Endothelial cell of umbilical vein (primary cell): ENCODE results near the gene STAB1. TPM values are rescaled to one million over a fixed set of nuclear protein-coding genes. Genes with fewer than 3 reads are reported as not detected.

ENCODE experiments used
- BruUV-seq: library from RNA; stranded (reverse); fragments of 400-500 nt; replicated peaks from 2 replicates; lab custom pipeline; 2021; lab: Mats Ljungman, UMichigan
- CTCF ChIA-PET: fragments of 300-600, 350-600 bp; sonication (Branson Sonifier 250); formaldehyde crosslinking; loops from one replicate; lab custom pipeline; 2021; ENCODE audit warnings: antibody characterized with exemption, inconsistent platforms; lab: Charles Lee
- POLR2A ChIA-PET: fragments of 300-600, 350-600 bp; sonication (Branson Sonifier 250); formaldehyde crosslinking; loops from one replicate; lab custom pipeline; 2021; ENCODE audit warnings: antibody characterized with exemption, inconsistent platforms; lab: Charles Lee
- DNase-seq: peaks from one replicate; pipeline ENCODE4 v3.0.0-alpha.2; 2011; ENCODE audit warnings: low read depth, low spot score
- FAIRE-seq: peaks from 2 replicates; lab custom pipeline; 2011; peaks lifted over from hg19 to GRCh38; lab: Jason Lieb, UNC
- H2AFZ ChIP-seq: 2 replicates; pipeline ENCODE4 v1.6.0; 2012; ENCODE audit warnings: low read depth, low read length, control low read depth, inconsistent platforms
- H3K27ac ChIP-seq: 2 replicates; pipeline ENCODE4 v1.5.1; 2011; ENCODE audit warnings: low read depth, mild to moderate bottlenecking, control low read depth, low read length, moderate library complexity; ENCODE audit not compliant: insufficient read depth
- H3K27me3 ChIP-seq, 2 experiments: 2 replicates each; pipeline versions ENCODE4 v1.6.0 to v1.6.1; 2011; ENCODE audit warnings: low read length in 2 of 2, mixed read lengths in 1 of 2; ENCODE audit not compliant: control insufficient read depth in 2 of 2, insufficient read depth in 2 of 2
- H3K36me3 ChIP-seq, 2 experiments: 2 replicates in 1 of 2; 3 replicates in 1 of 2; pipeline ENCODE4 v1.5.1; 2011; ENCODE audit warnings: low read length in 2 of 2, mild to moderate bottlenecking in 1 of 2, moderate library complexity in 1 of 2; ENCODE audit not compliant: control insufficient read depth in 2 of 2, insufficient read depth in 2 of 2; ENCODE audit errors: extremely low read depth in 1 of 2
- H3K4me1 ChIP-seq: 3 replicates; pipeline ENCODE4 v1.5.1; 2011; ENCODE audit warnings: mild to moderate bottlenecking, low read length; ENCODE audit not compliant: control insufficient read depth, insufficient read depth; ENCODE audit errors: extremely low read depth
- H3K4me2 ChIP-seq: 2 replicates; pipeline ENCODE4 v1.6.1; 2011; ENCODE audit warnings: low read length, control low read depth, mixed read lengths; ENCODE audit not compliant: insufficient read depth
- H3K4me3 ChIP-seq, 3 experiments: fragments of 200-600 bp in 1 of 3; sonication (generic), shearing (Covaris generic) in 1 of 3; replicated peaks in 1 of 3; 2 replicates each; pipeline ENCODE4 v1.5.1; 2011 to 2016; ENCODE audit warnings: control low read depth in 3 of 3, low read length in 3 of 3, mild to moderate bottlenecking in 2 of 3, inconsistent platforms in 1 of 3, low read depth in 1 of 3, moderate library complexity in 1 of 3; ENCODE audit not compliant: insufficient read depth in 1 of 3
- H3K79me2 ChIP-seq: 2 replicates; pipeline ENCODE4 v1.6.0; 2012; ENCODE audit warnings: low read length, inconsistent platforms; ENCODE audit not compliant: control insufficient read depth, insufficient read depth
- H3K9ac ChIP-seq: replicated peaks from 2 replicates; pipeline ENCODE3; 2011; ENCODE audit warnings: low read length, control low read depth; ENCODE audit not compliant: insufficient read depth; ENCODE audit errors: extremely low read depth
- H3K9me1 ChIP-seq: replicated peaks from 3 replicates; pipeline ENCODE4 v1.6.0; 2011; ENCODE audit warnings: mild to moderate bottlenecking, low read length; ENCODE audit not compliant: control insufficient read depth, insufficient read depth; ENCODE audit errors: extremely low read depth
- H3K9me3 ChIP-seq: replicated peaks from 2 replicates; pipeline ENCODE4 v1.5.1; 2012; ENCODE audit warnings: low read length, inconsistent platforms; ENCODE audit not compliant: control insufficient read depth, insufficient read depth
- H4K20me1 ChIP-seq: replicated peaks from 2 replicates; pipeline ENCODE3; 2011; ENCODE audit warnings: mild to moderate bottlenecking, low read length; ENCODE audit not compliant: control insufficient read depth, insufficient read depth; ENCODE audit errors: extremely low read depth
- EZH2 ChIP-seq: IDR thresholded peaks from 2 replicates; pipeline ENCODE4 v1.6.1; 2012; ENCODE audit warnings: borderline replicate concordance, low read depth, mild to moderate bottlenecking, moderate library complexity, low read length, inconsistent platforms; ENCODE audit not compliant: severe bottlenecking
- FOS ChIP-seq: IDR thresholded peaks from 2 replicates; pipeline ENCODE4 v1.6.1; 2011; ENCODE audit warnings: mild to moderate bottlenecking, low read length, moderate library complexity, borderline replicate concordance; ENCODE audit not compliant: insufficient read depth
- GATA2 ChIP-seq: IDR thresholded peaks from 2 replicates; pipeline ENCODE4 v1.7.0; 2011; ENCODE audit warnings: low read depth, mild to moderate bottlenecking, moderate library complexity, mixed read lengths, low read length; ENCODE audit not compliant: insufficient read length, insufficient read depth
- JUN ChIP-seq: IDR thresholded peaks from 2 replicates; pipeline ENCODE4 v1.6.1; 2011; ENCODE audit warnings: borderline replicate concordance, low read depth; ENCODE audit not compliant: insufficient read length, insufficient read depth
- MYC ChIP-seq: IDR thresholded peaks from one replicate; pipeline ENCODE4 v1.6.1; 2011; ENCODE audit warnings: mild to moderate bottlenecking, low read depth, low read length
- POLR2A ChIP-seq: IDR thresholded peaks from 2 replicates; pipeline ENCODE4 v1.6.1; 2012; ENCODE audit warnings: low read depth, mild to moderate bottlenecking, control low read depth, low read length
- POLR2AphosphoS5 ChIP-seq: IDR thresholded peaks from 2 replicates; pipeline ENCODE4 v1.6.1; 2012; ENCODE audit warnings: low read depth, mild to moderate bottlenecking, control low read depth, low read length, moderate library complexity; ENCODE audit not compliant: insufficient read depth
- dilution Hi-C: fragments of 300-500 bp; cut with MboI; formaldehyde crosslinking; loops from one replicate; pipeline ENCODE4 v1.15.0; 2019; ENCODE audit warnings: low sequenced_read_pairs; ENCODE audit not compliant: extremely low pct_ligation_motif_present
- intact Hi-C: fragments of 100-400 bp; cut with micrococcal nuclease; formaldehyde crosslinking; loops from one replicate; pipeline ENCODE4 v1.10.0; 2022
- polyA plus RNA-seq, 4 experiments: library from polyadenylated mRNA; depleted of rRNA in 3 of 4; stranded (reverse) in 3 of 4; unstranded in 1 of 4; fragments of >200 nt; gene quantifications; 2 replicates each; pipeline versions ENCODE4 v1.2.1 to v1.2.3, GENCODE V29; 2011 to 2012; ENCODE audit warnings: missing spikeins in 1 of 4
- total RNA-seq: library from RNA; stranded (reverse); gene quantifications from 2 replicates; pipeline ENCODE4 v1.2.3, GENCODE V29; 2021
- TF ChIP-seq, protein P1 (sequence below), 2 donors: IDR thresholded peaks; 1 replicate in 1 of 2; 2 replicates in 1 of 2; pipeline ENCODE4 v1.5.1; 2011; ENCODE audit warnings: low read length in 2 of 2, mild to moderate bottlenecking in 2 of 2, moderate library complexity in 2 of 2, control low read depth in 1 of 2, inconsistent platforms in 1 of 2, low read depth in 1 of 2; ENCODE audit not compliant: insufficient read depth in 1 of 2; ENCODE audit errors: extremely low read depth in 1 of 2
- TF ChIP-seq, protein P2 (sequence below): IDR thresholded peaks from 2 replicates; pipeline ENCODE4 v1.6.1; 2011; ENCODE audit not compliant: insufficient read depth, insufficient read length

The STAB1 gene
- total and polyA plus RNA-seq, 2 donors (not counting 3 experiments of a cell fraction or from before 2014, with no cell fraction given), result 369 TPM

DNA sequence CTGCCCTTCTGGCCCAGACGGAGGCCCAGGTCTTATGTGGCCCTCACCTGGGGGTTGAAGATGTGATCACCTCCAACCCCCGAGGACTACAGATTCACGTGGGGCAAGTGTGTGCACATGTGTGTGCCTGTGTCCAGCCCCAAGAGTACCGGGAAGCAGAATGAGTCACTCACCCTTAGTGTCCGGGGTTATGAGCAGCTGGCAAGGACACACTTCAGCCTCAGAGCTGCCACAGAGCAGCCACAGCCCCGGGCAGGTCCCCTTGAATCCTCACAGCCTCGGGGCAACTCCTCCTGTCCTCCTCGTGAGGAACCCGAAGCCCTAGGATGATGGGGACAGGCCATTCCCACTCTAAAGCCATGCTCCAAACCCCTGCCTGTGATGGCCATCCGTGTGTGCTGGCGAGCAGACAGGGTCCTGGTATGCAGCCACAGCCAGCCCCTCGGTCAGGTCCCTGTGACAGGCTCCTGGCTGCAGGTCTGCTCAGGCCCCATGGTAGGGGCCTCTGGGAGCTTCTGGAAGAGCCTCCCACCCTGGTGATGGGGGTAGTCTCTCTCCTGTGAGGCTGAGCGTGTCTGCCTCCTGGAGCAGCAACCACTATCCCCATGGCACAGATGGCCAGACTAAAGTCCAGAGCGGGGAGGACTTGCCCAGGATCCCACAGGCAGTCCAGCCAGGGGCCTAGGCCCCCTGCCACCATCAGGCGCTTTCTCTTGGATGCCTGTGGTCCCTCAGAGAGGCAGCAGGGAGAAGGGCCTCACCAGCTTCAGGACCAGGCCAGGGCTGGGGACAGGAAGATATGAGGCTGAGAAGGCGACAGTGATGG lies 852 bp downstream of the STAB1 start:
- H3K79me2 ChIP-seq, result peaks cover 53% of the 10 kb centered on the region
- peak overlapping the region; percentile 97 for H3K27ac ChIP-seq
- H3K4me3 ChIP-seq, result peak overlapping the region; percentile 52 to 60 (median 59)
- DNase-seq (peak; percentile 82), FAIRE-seq (peak; percentile 98)
- dilution Hi-C loops (no loop called here), intact Hi-C loops (loop anchor here (1.0 to 5.0 kb wide), 6 partner anchors 11 to 67 kb away; partner anchors contain the start of genes NISCH and UQCC5)
- no peaks in the 10 kb centered on the region for H3K27me3 ChIP-seq
- CTCF ChIA-PET, result interaction anchor here (1.0 to 1.7 kb wide), 7 partner anchors 10 to 40 kb away, joined by 3 to 14 read pairs (median 5); partner anchors contain the start of gene UQCC5
- peak overlapping the region; percentile 95 for H3K9ac ChIP-seq
- POLR2A ChIA-PET, result interaction anchor here (0.7 to 1.2 kb wide), 2 partner anchors 16 to 40 kb away, joined by 3 to 7 read pairs; partner anchors contain the start of gene UQCC5
- no peaks in the 10 kb centered on the region for H3K9me1 ChIP-seq
- peaks cover 3 to 23% of the 10 kb centered on the region in 2 experiments for H3K36me3 ChIP-seq
- H3K4me2 ChIP-seq, result peak overlapping the region; percentile 89
- no peaks in the 10 kb centered on the region for H4K20me1 ChIP-seq
- no TSS peak for BruUV-seq
- H2AFZ ChIP-seq, result no peak overlapping the region
- TF ChIP-seq MYC (no peak), POLR2AphosphoS5 (peak; percentile 59), FOS (peak; percentile 80), POLR2A (no peak), GATA2 (no peak), EZH2 (no peak), JUN (peak; percentile 79)
- TF ChIP-seq, protein P1, sequence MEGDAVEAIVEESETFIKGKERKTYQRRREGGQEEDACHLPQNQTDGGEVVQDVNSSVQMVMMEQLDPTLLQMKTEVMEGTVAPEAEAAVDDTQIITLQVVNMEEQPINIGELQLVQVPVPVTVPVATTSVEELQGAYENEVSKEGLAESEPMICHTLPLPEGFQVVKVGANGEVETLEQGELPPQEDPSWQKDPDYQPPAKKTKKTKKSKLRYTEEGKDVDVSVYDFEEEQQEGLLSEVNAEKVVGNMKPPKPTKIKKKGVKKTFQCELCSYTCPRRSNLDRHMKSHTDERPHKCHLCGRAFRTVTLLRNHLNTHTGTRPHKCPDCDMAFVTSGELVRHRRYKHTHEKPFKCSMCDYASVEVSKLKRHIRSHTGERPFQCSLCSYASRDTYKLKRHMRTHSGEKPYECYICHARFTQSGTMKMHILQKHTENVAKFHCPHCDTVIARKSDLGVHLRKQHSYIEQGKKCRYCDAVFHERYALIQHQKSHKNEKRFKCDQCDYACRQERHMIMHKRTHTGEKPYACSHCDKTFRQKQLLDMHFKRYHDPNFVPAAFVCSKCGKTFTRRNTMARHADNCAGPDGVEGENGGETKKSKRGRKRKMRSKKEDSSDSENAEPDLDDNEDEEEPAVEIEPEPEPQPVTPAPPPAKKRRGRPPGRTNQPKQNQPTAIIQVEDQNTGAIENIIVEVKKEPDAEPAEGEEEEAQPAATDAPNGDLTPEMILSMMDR (IDR thresholded peaks at IDR 0.05; ENCODE audit: extremely low read depth in 1 of 2, insufficient read depth in 1 of 2, low read depth in 1 of 2, low read length in 2 of 2), result no peak
- TF ChIP-seq, protein P2, sequence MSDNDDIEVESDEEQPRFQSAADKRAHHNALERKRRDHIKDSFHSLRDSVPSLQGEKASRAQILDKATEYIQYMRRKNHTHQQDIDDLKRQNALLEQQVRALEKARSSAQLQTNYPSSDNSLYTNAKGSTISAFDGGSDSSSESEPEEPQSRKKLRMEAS, result peak; percentile 85
- peaks cover 63% of the 10 kb centered on the region for H3K4me1 ChIP-seq
- H3K9me3 ChIP-seq, result no peaks in the 10 kb centered on the region
